ENCODE results near the gene STRIP1. TPM values are rescaled to one million over a fixed set of nuclear protein-coding genes. Genes with fewer than 3 reads are reported as not detected.

The STRIP1 gene, protein sequence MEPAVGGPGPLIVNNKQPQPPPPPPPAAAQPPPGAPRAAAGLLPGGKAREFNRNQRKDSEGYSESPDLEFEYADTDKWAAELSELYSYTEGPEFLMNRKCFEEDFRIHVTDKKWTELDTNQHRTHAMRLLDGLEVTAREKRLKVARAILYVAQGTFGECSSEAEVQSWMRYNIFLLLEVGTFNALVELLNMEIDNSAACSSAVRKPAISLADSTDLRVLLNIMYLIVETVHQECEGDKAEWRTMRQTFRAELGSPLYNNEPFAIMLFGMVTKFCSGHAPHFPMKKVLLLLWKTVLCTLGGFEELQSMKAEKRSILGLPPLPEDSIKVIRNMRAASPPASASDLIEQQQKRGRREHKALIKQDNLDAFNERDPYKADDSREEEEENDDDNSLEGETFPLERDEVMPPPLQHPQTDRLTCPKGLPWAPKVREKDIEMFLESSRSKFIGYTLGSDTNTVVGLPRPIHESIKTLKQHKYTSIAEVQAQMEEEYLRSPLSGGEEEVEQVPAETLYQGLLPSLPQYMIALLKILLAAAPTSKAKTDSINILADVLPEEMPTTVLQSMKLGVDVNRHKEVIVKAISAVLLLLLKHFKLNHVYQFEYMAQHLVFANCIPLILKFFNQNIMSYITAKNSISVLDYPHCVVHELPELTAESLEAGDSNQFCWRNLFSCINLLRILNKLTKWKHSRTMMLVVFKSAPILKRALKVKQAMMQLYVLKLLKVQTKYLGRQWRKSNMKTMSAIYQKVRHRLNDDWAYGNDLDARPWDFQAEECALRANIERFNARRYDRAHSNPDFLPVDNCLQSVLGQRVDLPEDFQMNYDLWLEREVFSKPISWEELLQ
- total RNA-seq: 48.3 and 52.2 TPM in 2 replicates

DNA sequence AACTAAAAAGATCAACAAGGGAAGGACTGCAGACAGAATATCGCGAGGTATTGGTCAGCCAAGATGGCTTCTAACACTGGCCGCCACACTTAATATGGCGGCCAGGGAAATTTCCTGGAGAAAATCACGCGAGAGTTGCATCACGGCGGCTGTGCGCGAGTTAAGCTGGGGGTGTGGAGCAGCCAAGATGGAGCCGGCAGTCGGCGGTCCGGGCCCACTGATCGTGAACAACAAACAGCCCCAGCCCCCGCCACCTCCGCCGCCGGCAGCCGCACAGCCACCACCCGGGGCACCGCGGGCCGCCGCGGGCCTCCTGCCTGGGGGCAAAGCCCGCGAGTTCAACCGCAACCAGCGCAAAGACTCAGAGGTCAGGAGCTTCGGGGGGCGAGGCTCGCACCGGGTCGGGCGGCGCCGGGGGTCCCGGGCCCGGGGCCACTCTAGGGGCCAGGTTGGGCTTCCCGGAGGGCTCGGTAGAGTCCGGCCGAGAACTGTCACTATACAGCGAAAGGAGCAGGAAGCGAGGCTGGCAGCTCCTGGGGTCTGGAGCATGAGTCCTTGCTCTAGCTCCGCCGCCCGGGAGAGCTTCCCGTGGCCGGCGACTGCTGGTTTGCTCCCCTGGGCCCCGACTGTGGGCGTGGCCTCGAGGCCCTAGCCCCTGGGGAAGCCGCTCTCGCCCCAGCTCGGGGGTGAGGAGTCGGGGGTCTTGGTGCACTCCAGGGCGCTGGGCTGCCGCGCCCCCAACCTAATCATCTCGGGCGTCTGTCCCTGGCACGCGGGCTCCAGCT, at the start of gene STRIP1:
Gene STRIP1 (plus strand): TSS at position 174 of the 785 bp plus-strand sequence. CDS start 14 bp downstream, at position 188.
- TF ChIP-seq, protein P1, sequence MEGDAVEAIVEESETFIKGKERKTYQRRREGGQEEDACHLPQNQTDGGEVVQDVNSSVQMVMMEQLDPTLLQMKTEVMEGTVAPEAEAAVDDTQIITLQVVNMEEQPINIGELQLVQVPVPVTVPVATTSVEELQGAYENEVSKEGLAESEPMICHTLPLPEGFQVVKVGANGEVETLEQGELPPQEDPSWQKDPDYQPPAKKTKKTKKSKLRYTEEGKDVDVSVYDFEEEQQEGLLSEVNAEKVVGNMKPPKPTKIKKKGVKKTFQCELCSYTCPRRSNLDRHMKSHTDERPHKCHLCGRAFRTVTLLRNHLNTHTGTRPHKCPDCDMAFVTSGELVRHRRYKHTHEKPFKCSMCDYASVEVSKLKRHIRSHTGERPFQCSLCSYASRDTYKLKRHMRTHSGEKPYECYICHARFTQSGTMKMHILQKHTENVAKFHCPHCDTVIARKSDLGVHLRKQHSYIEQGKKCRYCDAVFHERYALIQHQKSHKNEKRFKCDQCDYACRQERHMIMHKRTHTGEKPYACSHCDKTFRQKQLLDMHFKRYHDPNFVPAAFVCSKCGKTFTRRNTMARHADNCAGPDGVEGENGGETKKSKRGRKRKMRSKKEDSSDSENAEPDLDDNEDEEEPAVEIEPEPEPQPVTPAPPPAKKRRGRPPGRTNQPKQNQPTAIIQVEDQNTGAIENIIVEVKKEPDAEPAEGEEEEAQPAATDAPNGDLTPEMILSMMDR (IDR thresholded peaks at IDR 0.05; ENCODE audit: insufficient read depth, low read depth, low read length): no peak
- peak within 1 kb of the TSS; percentile 80 for H3K4me3 ChIP-seq (ENCODE audit: low read depth, low read length)
- peak; percentile 99 for DNase-seq (ENCODE audit: low read depth)

DNA sequence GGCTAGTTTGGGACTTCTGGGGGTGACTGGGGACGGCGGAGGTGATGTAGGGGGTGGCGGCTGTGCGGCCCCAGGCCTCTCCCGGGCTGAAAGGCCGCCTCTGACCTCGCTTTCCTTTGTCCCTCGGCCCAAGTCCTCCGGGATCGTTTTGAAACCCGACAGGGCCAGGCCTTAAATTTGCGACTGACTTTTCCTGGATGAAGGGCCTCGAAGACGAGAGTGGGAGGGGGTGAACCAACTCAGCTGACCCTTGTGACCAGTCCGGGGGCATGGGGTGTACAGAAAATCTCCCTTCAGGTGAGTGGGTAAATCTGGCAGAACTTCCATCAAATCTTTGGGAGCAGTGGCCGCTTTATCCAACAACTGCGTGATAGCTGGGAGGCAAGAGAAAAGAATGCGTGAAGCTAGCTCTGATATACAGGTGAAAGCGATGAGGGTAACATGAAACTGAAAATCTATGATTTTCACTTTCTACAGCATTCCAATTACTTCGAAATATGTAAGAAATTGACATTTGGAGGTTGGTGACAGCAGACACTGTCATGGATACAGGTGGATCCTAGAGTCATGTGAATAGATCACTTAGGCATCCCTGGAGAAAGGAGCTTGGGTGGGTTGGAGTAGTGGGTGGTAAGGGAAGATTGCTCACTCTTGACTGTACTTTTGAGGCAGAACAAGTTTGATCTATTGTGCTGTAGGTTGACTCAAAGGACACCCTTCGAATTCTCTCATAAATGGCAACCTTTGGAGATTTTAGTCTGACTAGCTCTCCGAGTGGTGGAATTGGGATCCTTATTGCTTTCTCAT, 49.0 kb upstream of the STRIP1 start:
- TF ChIP-seq, protein P1 (IDR thresholded peaks at IDR 0.05; ENCODE audit: insufficient read depth, low read depth, low read length): no peak
- no peak for DNase-seq (ENCODE audit: low read depth)
- H3K4me3 ChIP-seq (ENCODE audit: low read depth, low read length): peak overlapping the region; percentile 65

DNA sequence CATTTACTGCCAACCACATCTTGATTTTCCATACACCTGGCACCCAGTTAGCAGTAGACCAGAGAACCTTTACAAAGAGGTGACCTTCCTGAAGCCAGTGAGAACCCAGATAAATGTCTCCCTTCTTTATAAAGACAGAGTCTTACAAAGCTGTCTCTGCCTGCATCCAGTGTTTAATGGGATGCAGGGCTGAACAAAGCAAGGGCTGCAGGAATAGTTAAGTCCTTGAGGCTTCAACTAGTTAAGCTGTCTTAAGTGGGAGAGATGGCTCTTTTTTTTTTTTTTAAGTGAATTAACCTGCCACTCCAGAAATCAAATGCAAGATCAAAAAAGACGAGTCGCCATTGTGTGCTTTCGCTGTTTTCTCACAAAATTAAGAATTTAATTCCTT, 48.4 kb upstream of the STRIP1 start:
- peak overlapping the region; percentile 65 for H3K4me3 ChIP-seq (ENCODE audit: low read depth, low read length)
- TF ChIP-seq, protein P1 (IDR thresholded peaks at IDR 0.05; ENCODE audit: insufficient read depth, low read depth, low read length): no peak
- no peak for DNase-seq (ENCODE audit: low read depth)

DNA sequence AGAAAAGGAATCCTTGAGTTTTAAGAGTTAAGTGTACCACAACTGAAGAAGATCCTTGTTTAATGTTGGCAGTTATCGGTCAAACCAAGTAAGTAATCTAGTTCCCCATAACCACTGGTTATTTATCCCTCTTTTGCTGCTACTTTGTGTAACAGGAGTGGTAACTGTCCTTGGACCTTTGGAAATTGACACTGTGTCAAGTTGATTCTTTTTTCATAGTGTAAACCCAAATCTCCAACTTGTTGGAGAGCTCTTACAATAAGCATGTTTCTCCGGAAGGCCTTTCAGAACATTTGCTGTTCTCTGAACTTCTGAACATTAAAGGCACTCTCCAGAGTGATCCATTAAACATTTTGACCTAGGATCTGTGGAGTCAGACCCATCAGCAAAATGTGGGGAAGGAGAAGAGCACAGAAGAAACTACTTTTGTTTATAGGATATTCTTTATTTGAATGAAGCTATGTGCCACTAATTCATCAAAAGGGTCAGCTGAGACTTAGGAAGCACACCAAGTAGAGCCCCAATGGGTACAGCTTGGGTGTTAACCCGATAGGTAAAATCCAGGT, 46.0 kb upstream of the STRIP1 start:
- TF ChIP-seq, protein P1 (IDR thresholded peaks at IDR 0.05; ENCODE audit: insufficient read depth, low read depth, low read length): no peak
- DNase-seq (ENCODE audit: low read depth): no peak
- H3K4me3 ChIP-seq (ENCODE audit: low read depth, low read length): no peak overlapping the region

DNA sequence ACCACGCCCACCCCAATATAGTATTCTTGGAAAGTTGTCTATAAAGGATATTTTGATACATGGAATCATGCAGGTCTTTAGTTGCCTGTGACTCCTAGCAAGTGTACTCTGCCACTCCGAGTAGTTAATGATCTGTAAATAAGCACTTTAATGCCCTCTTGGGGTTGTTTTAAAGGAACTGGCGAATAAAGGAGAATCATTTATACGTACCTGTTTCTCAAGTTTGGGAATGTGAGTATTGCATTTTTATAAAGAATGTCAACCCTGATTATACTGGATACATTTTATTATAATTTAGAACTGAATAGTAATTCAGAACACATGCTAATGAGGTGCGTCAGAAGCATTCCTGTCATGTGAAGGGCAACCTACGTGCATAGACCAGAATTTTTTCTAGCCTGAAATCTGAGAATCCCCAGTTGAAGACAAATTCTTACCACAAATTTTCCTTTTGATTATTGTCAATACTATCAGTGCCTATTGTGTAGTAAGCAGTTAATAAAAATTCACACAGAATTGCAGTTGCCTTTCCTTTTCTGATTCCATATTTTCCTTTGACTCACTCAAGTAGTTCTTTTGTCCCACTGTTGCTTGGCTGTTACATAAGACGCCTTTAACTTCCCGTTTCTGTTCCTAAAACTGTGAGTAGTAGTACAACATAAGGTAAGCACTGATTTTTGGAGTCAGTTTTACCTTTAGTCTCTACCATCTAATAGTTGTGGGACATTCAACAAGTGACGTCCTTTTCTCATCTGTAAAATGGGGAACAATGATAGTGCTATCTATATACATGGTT, 44.7 kb upstream of the STRIP1 start:
- TF ChIP-seq, protein P1 (IDR thresholded peaks at IDR 0.05; ENCODE audit: insufficient read depth, low read depth, low read length): no peak
- H3K4me3 ChIP-seq (ENCODE audit: low read depth, low read length): no peak overlapping the region
- no peak for DNase-seq (ENCODE audit: low read depth)

Measured in fibroblast of villous mesenchyme (primary cell).